ENCODE measurements around the gene GRK1. TPM values are rescaled to one million over a fixed set of nuclear protein-coding genes. Genes with fewer than 3 reads are reported as not detected.

GRK1 gene
- total and polyA plus RNA-seq, 10 donors = not detected

- Histone ChIP-seq H3K9me3 (no peaks in the 10 kb centered on the region), H3K4me3 (no peak overlapping the region), H3K27me3 (replicated peaks in 1 of 7) (peaks cover 0 to 15% (median 0%) of the 10 kb centered on the region in 7 donors), H3K36me3 (no peaks in the 10 kb centered on the region), H3K27ac (peak overlapping the region in 4 of 8 donors; percentile 64 to 79 (median 70)), H3K4me1 (peaks cover 0 to 27% (median 8%) of the 10 kb centered on the region in 6 donors)
- intact Hi-C loops (cut with DNase I; ENCODE audit: low total_unique reads) = no loop called here
- DNase-seq = peak; percentile 52
- 49 to 59% (median 55%) methylated on average over 23 to 24 of the region's 24 CpGs for whole genome bisulfite sequencing, 5 donors
- no peak for TF ChIP-seq POLR2A (IDR thresholded peaks at IDR 0.05)
- no peak for TF ChIP-seq CTCF (IDR thresholded peaks at IDR 0.05 in 8 of 11, conservative IDR thresholded peaks at IDR 0.05 in 3 of 11)
- TF ChIP-seq POLR2AphosphoS5 (IDR thresholded peaks at IDR 0.05) = no peak
These were observed 13.5 kb upstream of the GRK1 start for GRCh38 chr13:113653264-113654174.

- intact Hi-C loops (cut with DNase I; ENCODE audit: low total_unique reads) = no loop called here
- Histone ChIP-seq H3K4me1 (peaks cover 0 to 27% (median 8%) of the 10 kb centered on the region in 6 donors), H3K27me3 (replicated peaks in 1 of 7) (peaks cover 0 to 15% (median 0%) of the 10 kb centered on the region in 7 donors), H3K9me3 (no peaks in the 10 kb centered on the region), H3K4me3 (no peak overlapping the region), H3K36me3 (no peaks in the 10 kb centered on the region), H3K27ac (peak overlapping the region in 5 of 8 donors; percentile 64 to 79 (median 65))
- peak; percentile 56 for DNase-seq
- WGBS, 5 donors = 58 to 62% (median 60%) methylated on average over 9 of the region's 9 CpGs
- no peak for TF ChIP-seq CTCF (IDR thresholded peaks at IDR 0.05 in 8 of 11, conservative IDR thresholded peaks at IDR 0.05 in 3 of 11)
- TF ChIP-seq POLR2AphosphoS5 (IDR thresholded peaks at IDR 0.05) = peak in 2 of 3 donors; percentile 60 to 75
- no peak for TF ChIP-seq POLR2A (IDR thresholded peaks at IDR 0.05)
These were observed 12.9 kb upstream of the GRK1 start for GRCh38 chr13:113654175-113654560.

GRCh38 chr13:113654591-113655345 lies 12.3 kb upstream of the GRK1 start:
- peak overlapping the region in 5 of 8 donors; percentile 64 to 79 (median 65) for H3K27ac ChIP-seq
- intact Hi-C loops (cut with DNase I; ENCODE audit: low total_unique reads) = no loop called here
- DNase-seq = peak; percentile 69
- WGBS, 5 donors = 86 to 91% (median 90%) methylated on average over 29 to 39 of the region's 39 CpGs
- no peak overlapping the region for H3K4me3 ChIP-seq
- H3K27me3 ChIP-seq (replicated peaks in 1 of 7) = peaks cover 0 to 15% (median 0%) of the 10 kb centered on the region in 7 donors
- H3K9me3 ChIP-seq = no peaks in the 10 kb centered on the region
- H3K4me1 ChIP-seq = peaks cover 0 to 27% (median 8%) of the 10 kb centered on the region in 6 donors
- no peaks in the 10 kb centered on the region for H3K36me3 ChIP-seq
- no peak for TF ChIP-seq POLR2A (IDR thresholded peaks at IDR 0.05)
- no peak for TF ChIP-seq POLR2AphosphoS5 (IDR thresholded peaks at IDR 0.05)
- TF ChIP-seq CTCF (IDR thresholded peaks at IDR 0.05 in 8 of 11, conservative IDR thresholded peaks at IDR 0.05 in 3 of 11) = no peak
